ENCODE results near the gene DOCK1.

GRCh38 chr10:127090138-127090537 is 184.9 kb downstream of the DOCK1 start:
- TF ChIP-seq TAF1 (IDR thresholded peaks at IDR 0.05; ENCODE audit: low read depth) = no peak
- no peak for TF ChIP-seq CTCF (IDR thresholded peaks at IDR 0.05; ENCODE audit: poor library complexity, severe bottlenecking)

Data from neural cell (in vitro differentiated cells).